ENCODE data around the gene N4BP2L1.

GRCh38 chr13:32432856-32433255, 4.9 kb upstream of the N4BP2L1 start:
- TF ChIP-seq CTCF (IDR thresholded peaks at IDR 0.05) (no peak), POLR2A (IDR thresholded peaks at IDR 0.05) (no peak)

Measured in adrenal gland (tissue), 5 donors.